DOHH2 (cell line): ENCODE results near the gene XRRA1.

Experiments used
- EZH2phosphoT487 ChIP-seq: fragments of 200-600 bp; sonication (generic); IDR thresholded peaks from 2 replicates; pipeline ENCODE4 v1.6.1; 2017; ENCODE audit warnings: borderline replicate concordance, mild to moderate bottlenecking, antibody characterized with exemption, low read length, moderate library complexity, mixed read lengths
- TF ChIP-seq, protein P1 (sequence below): fragments of 200-600 bp; sonication (generic); IDR thresholded peaks from one replicate; pipeline ENCODE4 v1.5.1; 2014; ENCODE audit warnings: antibody characterized with exemption, mild to moderate bottlenecking, low read depth, low read length; ENCODE audit not compliant: poor library complexity, severe bottlenecking

DNA sequence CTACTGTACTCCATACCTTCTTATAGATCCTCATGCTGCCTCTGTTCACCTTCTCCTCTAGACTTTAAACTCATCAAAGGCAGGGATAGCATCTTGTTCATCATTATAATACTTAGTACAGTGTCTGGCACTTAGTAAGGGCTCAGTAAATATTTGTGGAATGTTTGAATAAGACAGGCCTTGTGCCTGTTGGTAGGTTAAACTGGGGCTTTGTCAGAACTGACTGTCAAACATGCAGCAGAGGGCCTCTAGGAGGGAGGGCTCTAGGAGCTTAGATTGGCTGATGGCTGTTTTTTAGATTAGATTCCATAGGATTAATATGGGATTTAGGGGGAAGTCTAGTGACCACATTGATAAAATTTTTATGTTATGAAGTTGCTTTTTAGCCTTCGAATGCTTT is 129.5 kb downstream of the XRRA1 start:
- TF ChIP-seq, protein P1, sequence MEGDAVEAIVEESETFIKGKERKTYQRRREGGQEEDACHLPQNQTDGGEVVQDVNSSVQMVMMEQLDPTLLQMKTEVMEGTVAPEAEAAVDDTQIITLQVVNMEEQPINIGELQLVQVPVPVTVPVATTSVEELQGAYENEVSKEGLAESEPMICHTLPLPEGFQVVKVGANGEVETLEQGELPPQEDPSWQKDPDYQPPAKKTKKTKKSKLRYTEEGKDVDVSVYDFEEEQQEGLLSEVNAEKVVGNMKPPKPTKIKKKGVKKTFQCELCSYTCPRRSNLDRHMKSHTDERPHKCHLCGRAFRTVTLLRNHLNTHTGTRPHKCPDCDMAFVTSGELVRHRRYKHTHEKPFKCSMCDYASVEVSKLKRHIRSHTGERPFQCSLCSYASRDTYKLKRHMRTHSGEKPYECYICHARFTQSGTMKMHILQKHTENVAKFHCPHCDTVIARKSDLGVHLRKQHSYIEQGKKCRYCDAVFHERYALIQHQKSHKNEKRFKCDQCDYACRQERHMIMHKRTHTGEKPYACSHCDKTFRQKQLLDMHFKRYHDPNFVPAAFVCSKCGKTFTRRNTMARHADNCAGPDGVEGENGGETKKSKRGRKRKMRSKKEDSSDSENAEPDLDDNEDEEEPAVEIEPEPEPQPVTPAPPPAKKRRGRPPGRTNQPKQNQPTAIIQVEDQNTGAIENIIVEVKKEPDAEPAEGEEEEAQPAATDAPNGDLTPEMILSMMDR: no peak
- TF ChIP-seq EZH2phosphoT487: no peak
